Measurements from ENCODE around the gene ENPP7. TPM values are rescaled to one million over a fixed set of nuclear protein-coding genes. Genes with fewer than 3 reads are reported as not detected.
A peak's percentile ranks its signal among the peaks of the same experiment; 100 is the strongest.

Gene ENPP7
- total RNA-seq, 1 donor from 2014 or later, result not detected

- Mint-ChIP-seq H3K9me3 (no peaks in the 10 kb centered on the region), H3K4me3 (peak overlapping the region; percentile 88), H3K4me1 (peaks cover 31% of the 10 kb centered on the region), H3K27ac (ENCODE audit: unreplicated experiment) (no peak overlapping the region), H3K27me3 (ENCODE audit: low read depth) (peaks cover 74% of the 10 kb centered on the region), H3K36me3 (ENCODE audit: low read depth) (peaks cover 3% of the 10 kb centered on the region)
- no peak for TF ChIP-seq CTCF (conservative IDR thresholded peaks at IDR 0.05)
- DNase-seq (ENCODE audit: low read depth, low spot score), result no peak
These were observed 58.5 kb downstream of the ENPP7 start for GRCh38 chr17:79788989-79789942.

GRCh38 chr17:79789943-79790804 lies 59.4 kb downstream of the ENPP7 start:
- Mint-ChIP-seq H3K9me3 (no peaks in the 10 kb centered on the region), H3K4me3 (peak overlapping the region; percentile 27), H3K4me1 (peaks cover 31% of the 10 kb centered on the region), H3K36me3 (ENCODE audit: low read depth) (peaks cover 3% of the 10 kb centered on the region), H3K27me3 (ENCODE audit: low read depth) (peaks cover 78% of the 10 kb centered on the region), H3K27ac (ENCODE audit: unreplicated experiment) (no peak overlapping the region)
- DNase-seq (ENCODE audit: low read depth, low spot score), result peak; percentile 55
- peak; percentile 79 for TF ChIP-seq CTCF (conservative IDR thresholded peaks at IDR 0.05)

GRCh38 chr17:79790805-79791734 lies 60.3 kb downstream of the ENPP7 start:
- peak overlapping the region; percentile 64 for H3K4me3 Mint-ChIP-seq
- peaks cover 83% of the 10 kb centered on the region for H3K27me3 Mint-ChIP-seq (ENCODE audit: low read depth)
- no peak overlapping the region for H3K27ac Mint-ChIP-seq (ENCODE audit: unreplicated experiment)
- no peak for DNase-seq (ENCODE audit: low read depth, low spot score)
- no peak for TF ChIP-seq CTCF (conservative IDR thresholded peaks at IDR 0.05)
- peaks cover 3% of the 10 kb centered on the region for H3K36me3 Mint-ChIP-seq (ENCODE audit: low read depth)
- no peaks in the 10 kb centered on the region for H3K9me3 Mint-ChIP-seq
- peaks cover 36% of the 10 kb centered on the region for H3K4me1 Mint-ChIP-seq

GRCh38 chr17:79791735-79792161 lies 61.0 kb downstream of the ENPP7 start:
- no peak for DNase-seq (ENCODE audit: low read depth, low spot score)
- peaks cover 85% of the 10 kb centered on the region for H3K27me3 Mint-ChIP-seq (ENCODE audit: low read depth)
- no peaks in the 10 kb centered on the region for H3K9me3 Mint-ChIP-seq
- H3K27ac Mint-ChIP-seq (ENCODE audit: unreplicated experiment), result no peak overlapping the region
- TF ChIP-seq CTCF (conservative IDR thresholded peaks at IDR 0.05), result no peak
- peaks cover 3% of the 10 kb centered on the region for H3K36me3 Mint-ChIP-seq (ENCODE audit: low read depth)
- H3K4me3 Mint-ChIP-seq, result peak overlapping the region; percentile 34
- peaks cover 41% of the 10 kb centered on the region for H3K4me1 Mint-ChIP-seq

Small RNAs within 50 kb of the gene (microRNA-seq; reads per million reads assigned to microRNA genes)
- gene MIR4739, result not detected

Other genes with a start within 250 kb of the ENPP7 start
- 0.19 and 0.50 TPM in 2 replicates for gene RBFOX3, start 119.9 kb upstream of the ENPP7 start, total RNA-seq
- 95.4 and 101 TPM in 2 replicates for gene CBX2, start 47.2 kb downstream of the ENPP7 start, total RNA-seq
- gene CBX8, start 66.1 kb downstream of the ENPP7 start, total RNA-seq, result 16.5 and 19.2 TPM in 2 replicates
- 19.1 and 21.0 TPM in 2 replicates for gene CBX4, start 108.5 kb downstream of the ENPP7 start, total RNA-seq